ENCODE results near the gene TNNC1. TPM values are rescaled to one million over a fixed set of nuclear protein-coding genes. Genes with fewer than 3 reads are reported as not detected.

TNNC1 gene
- total RNA-seq, 1 experiment from 2014 or later: 7.2 TPM

- H3K36me3 ChIP-seq (replicated peaks; ENCODE audit: control insufficient read depth, insufficient read depth, low read length): peaks cover 32% of the 10 kb centered on the region
- no peaks in the 10 kb centered on the region for H3K27me3 ChIP-seq (ENCODE audit: control insufficient read depth, insufficient read depth, low read length)
- H3K4me3 ChIP-seq (ENCODE audit: insufficient read depth, low read depth, low read length): no peak overlapping the region
- no peak for DNase-seq
These were observed 35.6 kb upstream of the TNNC1 start for GRCh38 chr3:52489453-52489852.

- H3K36me3 ChIP-seq (replicated peaks; ENCODE audit: control insufficient read depth, insufficient read depth, low read length): peaks cover 32% of the 10 kb centered on the region
- H3K27me3 ChIP-seq (ENCODE audit: control insufficient read depth, insufficient read depth, low read length): no peaks in the 10 kb centered on the region
- no peak overlapping the region for H3K4me3 ChIP-seq (ENCODE audit: insufficient read depth, low read depth, low read length)
- no peak for DNase-seq
These were observed 34.9 kb upstream of the TNNC1 start for GRCh38 chr3:52488746-52489145.

GRCh38 chr3:52487788-52488691 is 34.2 kb upstream of the TNNC1 start:
- Histone ChIP-seq H3K27me3 (ENCODE audit: control insufficient read depth, insufficient read depth, low read length) (no peaks in the 10 kb centered on the region), H3K36me3 (replicated peaks; ENCODE audit: control insufficient read depth, insufficient read depth, low read length) (peaks cover 32% of the 10 kb centered on the region), H3K4me3 (ENCODE audit: insufficient read depth, low read depth, low read length) (no peak overlapping the region)
- no peak for DNase-seq

- no peak for DNase-seq
- Histone ChIP-seq H3K4me3 (ENCODE audit: insufficient read depth, low read depth, low read length) (no peak overlapping the region), H3K27me3 (ENCODE audit: control insufficient read depth, insufficient read depth, low read length) (no peaks in the 10 kb centered on the region), H3K36me3 (replicated peaks; ENCODE audit: control insufficient read depth, insufficient read depth, low read length) (peaks cover 32% of the 10 kb centered on the region)
These were observed 33.4 kb upstream of the TNNC1 start for GRCh38 chr3:52487050-52487787.

- peaks cover 31% of the 10 kb centered on the region for H3K36me3 ChIP-seq (replicated peaks; ENCODE audit: control insufficient read depth, insufficient read depth, low read length)
These were observed 31.0 kb upstream of the TNNC1 start for GRCh38 chr3:52484680-52485461.

GRCh38 chr3:52483577-52484381 is 29.9 kb upstream of the TNNC1 start:
- DNase-seq: no peak
- no peak overlapping the region for H3K4me3 ChIP-seq (ENCODE audit: insufficient read depth, low read depth, low read length)
- H3K27me3 ChIP-seq (ENCODE audit: control insufficient read depth, insufficient read depth, low read length): no peaks in the 10 kb centered on the region
- peaks cover 29% of the 10 kb centered on the region for H3K36me3 ChIP-seq (replicated peaks; ENCODE audit: control insufficient read depth, insufficient read depth, low read length)

More at GRCh38 chr3:52484680-52485461, 31.0 kb upstream of the TNNC1 start:
- DNase-seq: no peak
- Histone ChIP-seq H3K4me3 (ENCODE audit: insufficient read depth, low read depth, low read length) (no peak overlapping the region), H3K27me3 (ENCODE audit: control insufficient read depth, insufficient read depth, low read length) (no peaks in the 10 kb centered on the region)

- H3K36me3 ChIP-seq (replicated peaks; ENCODE audit: control insufficient read depth, insufficient read depth, low read length): peaks cover 33% of the 10 kb centered on the region
- H3K4me3 ChIP-seq (ENCODE audit: insufficient read depth, low read depth, low read length): no peak overlapping the region
- DNase-seq: no peak
- no peaks in the 10 kb centered on the region for H3K27me3 ChIP-seq (ENCODE audit: control insufficient read depth, insufficient read depth, low read length)
These were observed 29.2 kb upstream of the TNNC1 start for GRCh38 chr3:52483081-52483480.

GRCh38 chr3:52481819-52482521 is 28.1 kb upstream of the TNNC1 start:
- H3K27me3 ChIP-seq (ENCODE audit: control insufficient read depth, insufficient read depth, low read length): no peaks in the 10 kb centered on the region
- DNase-seq: peak; percentile 97
- no peak overlapping the region for H3K4me3 ChIP-seq (ENCODE audit: insufficient read depth, low read depth, low read length)
- H3K36me3 ChIP-seq (replicated peaks; ENCODE audit: control insufficient read depth, insufficient read depth, low read length): peaks cover 39% of the 10 kb centered on the region

GRCh38 chr3:52480768-52481715 is 27.2 kb upstream of the TNNC1 start:
- DNase-seq: no peak
- no peaks in the 10 kb centered on the region for H3K27me3 ChIP-seq (ENCODE audit: control insufficient read depth, insufficient read depth, low read length)
- H3K4me3 ChIP-seq (ENCODE audit: insufficient read depth, low read depth, low read length): no peak overlapping the region
- peaks cover 40% of the 10 kb centered on the region for H3K36me3 ChIP-seq (replicated peaks; ENCODE audit: control insufficient read depth, insufficient read depth, low read length)

- no peak overlapping the region for H3K4me3 ChIP-seq (ENCODE audit: insufficient read depth, low read depth, low read length)
- H3K27me3 ChIP-seq (ENCODE audit: control insufficient read depth, insufficient read depth, low read length): no peaks in the 10 kb centered on the region
- H3K36me3 ChIP-seq (replicated peaks; ENCODE audit: control insufficient read depth, insufficient read depth, low read length): peaks cover 45% of the 10 kb centered on the region
- DNase-seq: no peak
These were observed 26.2 kb upstream of the TNNC1 start for GRCh38 chr3:52479877-52480575.

- DNase-seq: no peak
- H3K36me3 ChIP-seq (replicated peaks; ENCODE audit: control insufficient read depth, insufficient read depth, low read length): peaks cover 47% of the 10 kb centered on the region
- no peak overlapping the region for H3K4me3 ChIP-seq (ENCODE audit: insufficient read depth, low read depth, low read length)
- H3K27me3 ChIP-seq (ENCODE audit: control insufficient read depth, insufficient read depth, low read length): no peaks in the 10 kb centered on the region
These were observed 25.4 kb upstream of the TNNC1 start for GRCh38 chr3:52479037-52479876.

GRCh38 chr3:52477796-52478095 is 23.9 kb upstream of the TNNC1 start:
- no peak for DNase-seq
- Histone ChIP-seq H3K27me3 (ENCODE audit: control insufficient read depth, insufficient read depth, low read length) (no peaks in the 10 kb centered on the region), H3K36me3 (replicated peaks; ENCODE audit: control insufficient read depth, insufficient read depth, low read length) (peaks cover 59% of the 10 kb centered on the region), H3K4me3 (ENCODE audit: insufficient read depth, low read depth, low read length) (no peak overlapping the region)

Measured in H7 (cell line).